ENCODE data around the gene FOXP1. TPM values are rescaled to one million over a fixed set of nuclear protein-coding genes. Genes with fewer than 3 reads are reported as not detected.

FOXP1 gene
- total RNA-seq, 2 experiments from 2014 or later = 66.3 to 68.8 TPM

DNA sequence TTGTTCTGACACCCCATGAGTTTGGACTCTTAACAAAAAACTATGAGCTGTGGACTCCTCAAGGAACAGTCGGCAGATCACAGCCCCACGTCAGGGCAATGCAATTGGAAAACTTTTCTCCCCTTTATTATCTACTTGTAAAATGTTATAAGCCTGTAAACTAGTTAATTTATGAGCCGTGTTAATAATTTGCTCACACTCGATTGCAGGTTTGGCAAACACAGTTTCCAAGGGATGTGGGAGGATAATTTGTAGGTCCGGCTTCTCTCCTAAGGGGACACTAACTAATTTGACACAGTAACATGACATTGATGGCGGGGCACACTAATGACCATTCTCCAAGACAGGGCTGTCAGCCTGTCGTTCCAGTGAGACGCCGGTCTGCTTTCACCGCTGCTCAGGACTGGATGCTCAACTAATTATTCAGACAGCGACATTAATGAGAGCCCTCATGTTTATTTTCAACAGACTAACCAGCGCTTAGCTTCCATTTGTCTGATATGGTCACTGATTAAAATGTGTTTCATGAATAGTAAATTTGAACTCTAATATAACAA, 222.1 kb downstream of the FOXP1 start:
- no peak overlapping the region for H3K27ac Mint-ChIP-seq
- DNase-seq (no peak), ATAC-seq (no peak)
- H3K9me3 Mint-ChIP-seq (ENCODE audit: low read depth) = no peaks in the 10 kb centered on the region
- H3K4me3 Mint-ChIP-seq = no peak overlapping the region
- peaks cover 5% of the 10 kb centered on the region for H3K36me3 Mint-ChIP-seq
- peaks cover 4% of the 10 kb centered on the region for H3K27me3 Mint-ChIP-seq
- peaks cover 43% of the 10 kb centered on the region for H3K4me1 Mint-ChIP-seq
- CTCF ChIA-PET = no interaction called here

DNA sequence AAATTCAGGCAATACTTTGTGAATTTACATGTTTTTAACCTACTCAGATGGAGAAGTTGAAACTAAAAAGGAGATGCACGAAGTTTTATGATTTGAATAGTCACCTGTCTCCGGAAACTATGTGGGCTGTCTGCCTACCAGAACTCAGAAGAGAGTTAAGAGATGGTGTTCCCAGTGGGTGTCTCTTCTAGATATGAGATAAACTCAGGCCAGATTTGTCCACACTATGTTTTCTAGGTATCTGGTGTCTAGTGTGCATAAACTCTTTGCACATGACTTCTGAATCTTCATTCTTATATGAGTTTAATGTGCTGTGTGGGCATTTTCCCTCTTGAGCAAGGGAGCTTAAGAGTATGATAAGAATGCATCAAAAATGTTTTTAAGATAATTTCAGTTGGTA, 222.8 kb downstream of the FOXP1 start:
- Mint-ChIP-seq H3K9me3 (ENCODE audit: low read depth) (no peaks in the 10 kb centered on the region), H3K4me3 (peak overlapping the region; percentile 42), H3K4me1 (peaks cover 45% of the 10 kb centered on the region), H3K36me3 (peaks cover 5% of the 10 kb centered on the region), H3K27ac (peak overlapping the region; percentile 71), H3K27me3 (no peaks in the 10 kb centered on the region)
- DNase-seq = peak; percentile 47
- CTCF ChIA-PET = interaction anchor here (1.1 kb wide), 1 partner anchor 132 kb away, joined by 3 read pairs; no protein-coding TSS in a partner anchor
- peak; percentile 71 for ATAC-seq

DNA sequence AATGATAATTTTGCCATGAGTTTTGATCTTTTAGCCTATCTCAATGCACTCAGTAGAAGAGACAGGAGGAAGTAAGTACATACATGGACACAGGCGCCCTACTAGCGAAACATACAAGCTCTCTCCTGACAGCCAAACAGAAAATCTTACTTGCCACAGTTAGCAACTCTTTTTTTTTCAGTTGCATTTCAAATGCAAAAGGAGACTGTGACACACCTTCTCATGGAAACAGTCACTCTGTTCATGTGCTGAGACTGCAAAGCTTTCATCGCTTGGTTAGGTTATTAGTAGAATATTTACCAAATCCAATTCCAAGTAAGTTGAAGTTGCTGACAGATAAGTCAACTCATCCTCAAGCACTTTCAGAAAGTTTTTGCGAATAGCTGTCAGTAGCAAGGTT, 223.3 kb downstream of the FOXP1 start:
- Mint-ChIP-seq H3K27ac (peak overlapping the region; percentile 71), H3K36me3 (peaks cover 5% of the 10 kb centered on the region), H3K9me3 (ENCODE audit: low read depth) (no peaks in the 10 kb centered on the region), H3K27me3 (peaks cover under 1% of the 10 kb centered on the region), H3K4me3 (no peak overlapping the region), H3K4me1 (peaks cover 47% of the 10 kb centered on the region)
- DNase-seq (no peak), ATAC-seq (peak; percentile 41)
- CTCF ChIA-PET = interaction anchor here (1.1 kb wide), 1 partner anchor 131 kb away, joined by 3 read pairs; no protein-coding TSS in a partner anchor

- Mint-ChIP-seq H3K4me3 (no peak overlapping the region), H3K4me1 (peaks cover 47% of the 10 kb centered on the region), H3K36me3 (peaks cover 5% of the 10 kb centered on the region), H3K27ac (peak overlapping the region; percentile 5), H3K9me3 (ENCODE audit: low read depth) (no peaks in the 10 kb centered on the region), H3K27me3 (peaks cover 5% of the 10 kb centered on the region)
- CTCF ChIA-PET = no interaction called here
- ATAC-seq = peak; percentile 47
- DNase-seq = no peak
These were observed 225.3 kb downstream of the FOXP1 start for GRCh38 chr3:71358243-71358642.

GRCh38 chr3:71356265-71356664, 227.3 kb downstream of the FOXP1 start:
- peaks cover 5% of the 10 kb centered on the region for H3K27me3 Mint-ChIP-seq
- CTCF ChIA-PET = no interaction called here
- DNase-seq = no peak
- H3K4me1 Mint-ChIP-seq = peaks cover 43% of the 10 kb centered on the region
- peaks cover 7% of the 10 kb centered on the region for H3K36me3 Mint-ChIP-seq
- no peak overlapping the region for H3K27ac Mint-ChIP-seq
- no peaks in the 10 kb centered on the region for H3K9me3 Mint-ChIP-seq (ENCODE audit: low read depth)
- no peak for ATAC-seq
- H3K4me3 Mint-ChIP-seq = no peak overlapping the region

DNA sequence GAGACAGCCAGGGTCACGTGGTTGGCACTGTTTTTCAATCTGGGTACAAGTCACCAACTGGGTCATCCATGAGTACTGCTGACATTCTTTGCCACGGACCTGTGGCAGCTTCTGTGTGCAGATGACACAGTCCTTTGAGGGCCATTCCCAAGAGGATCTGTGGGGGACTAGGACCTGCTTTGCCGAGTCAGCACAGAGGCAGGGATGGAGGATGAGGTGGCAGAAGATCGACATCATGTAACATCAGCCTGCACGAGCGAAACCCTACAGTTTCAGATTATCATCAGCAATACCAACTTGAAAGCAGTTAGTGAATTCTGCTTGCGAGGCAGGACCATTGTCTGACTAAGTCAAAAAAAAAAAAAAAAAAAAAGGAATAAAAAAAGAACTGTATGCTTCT, 227.7 kb downstream of the FOXP1 start:
- no peak overlapping the region for H3K27ac Mint-ChIP-seq
- H3K4me1 Mint-ChIP-seq = peaks cover 39% of the 10 kb centered on the region
- H3K36me3 Mint-ChIP-seq = peaks cover 7% of the 10 kb centered on the region
- no peaks in the 10 kb centered on the region for H3K9me3 Mint-ChIP-seq (ENCODE audit: low read depth)
- peaks cover 5% of the 10 kb centered on the region for H3K27me3 Mint-ChIP-seq
- CTCF ChIA-PET = no interaction called here
- no peak overlapping the region for H3K4me3 Mint-ChIP-seq
- ATAC-seq (no peak), DNase-seq (no peak)

GRCh38 chr3:71355037-71355436, 228.5 kb downstream of the FOXP1 start:
- Mint-ChIP-seq H3K27ac (no peak overlapping the region), H3K27me3 (peaks cover 5% of the 10 kb centered on the region), H3K4me1 (peaks cover 30% of the 10 kb centered on the region), H3K4me3 (no peak overlapping the region), H3K9me3 (ENCODE audit: low read depth) (no peaks in the 10 kb centered on the region), H3K36me3 (peaks cover 7% of the 10 kb centered on the region)
- ATAC-seq = no peak
- DNase-seq = no peak
- CTCF ChIA-PET = no interaction called here

DNA sequence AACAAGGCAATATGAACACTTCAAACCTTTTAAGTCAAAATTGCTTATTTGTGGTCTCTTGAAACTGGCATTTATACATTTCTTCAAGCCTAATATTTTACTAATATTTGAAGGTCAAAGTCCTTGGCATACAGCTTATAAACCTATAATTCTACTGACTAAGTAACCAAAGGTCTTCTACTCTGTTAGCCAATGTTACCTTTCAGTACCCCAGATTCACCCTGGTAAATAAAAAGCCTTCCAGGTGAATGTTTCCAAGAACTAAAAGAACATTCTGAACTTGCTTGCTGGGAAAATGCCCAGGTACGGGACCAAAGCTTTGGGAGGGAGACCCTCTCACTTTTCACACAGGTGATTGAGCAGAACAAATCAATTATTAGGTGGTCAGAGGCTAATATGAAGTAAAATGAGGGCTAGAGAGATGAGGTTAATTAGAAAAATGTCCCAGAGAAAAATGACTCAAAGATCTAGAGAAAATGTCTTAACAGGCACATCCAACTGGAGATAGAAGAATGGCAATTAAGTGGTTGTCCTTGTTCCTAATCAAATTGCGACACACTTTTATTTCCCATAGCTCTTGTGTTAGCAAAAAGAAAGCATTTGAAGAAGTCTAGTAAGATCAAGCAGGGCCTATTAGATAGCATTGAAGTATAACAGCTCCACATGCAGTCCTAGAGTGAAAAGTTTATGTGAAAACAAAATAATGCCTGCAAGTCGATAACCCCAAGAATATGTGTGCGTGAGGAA, 232.0 kb downstream of the FOXP1 start:
- ATAC-seq = no peak
- no peak for DNase-seq
- H3K9me3 Mint-ChIP-seq (ENCODE audit: low read depth) = no peaks in the 10 kb centered on the region
- H3K4me1 Mint-ChIP-seq = peaks cover 6% of the 10 kb centered on the region
- H3K4me3 Mint-ChIP-seq = no peak overlapping the region
- H3K36me3 Mint-ChIP-seq = peaks cover 3% of the 10 kb centered on the region
- CTCF ChIA-PET = interaction anchor here (1.2 kb wide), 1 partner anchor 10 kb away, joined by 4 read pairs; no protein-coding TSS in a partner anchor
- peaks cover 5% of the 10 kb centered on the region for H3K27me3 Mint-ChIP-seq
- H3K27ac Mint-ChIP-seq = no peak overlapping the region

GRCh38 chr3:71350998-71351397, 232.5 kb downstream of the FOXP1 start:
- H3K27ac Mint-ChIP-seq = no peak overlapping the region
- DNase-seq (no peak), ATAC-seq (no peak)
- CTCF ChIA-PET = interaction anchor here (1.2 kb wide), 1 partner anchor 9 kb away, joined by 4 read pairs; no protein-coding TSS in a partner anchor
- no peak overlapping the region for H3K4me3 Mint-ChIP-seq
- H3K27me3 Mint-ChIP-seq = peaks cover 5% of the 10 kb centered on the region
- no peaks in the 10 kb centered on the region for H3K9me3 Mint-ChIP-seq (ENCODE audit: low read depth)
- peaks cover 4% of the 10 kb centered on the region for H3K4me1 Mint-ChIP-seq
- peaks cover 4% of the 10 kb centered on the region for H3K36me3 Mint-ChIP-seq

DNA sequence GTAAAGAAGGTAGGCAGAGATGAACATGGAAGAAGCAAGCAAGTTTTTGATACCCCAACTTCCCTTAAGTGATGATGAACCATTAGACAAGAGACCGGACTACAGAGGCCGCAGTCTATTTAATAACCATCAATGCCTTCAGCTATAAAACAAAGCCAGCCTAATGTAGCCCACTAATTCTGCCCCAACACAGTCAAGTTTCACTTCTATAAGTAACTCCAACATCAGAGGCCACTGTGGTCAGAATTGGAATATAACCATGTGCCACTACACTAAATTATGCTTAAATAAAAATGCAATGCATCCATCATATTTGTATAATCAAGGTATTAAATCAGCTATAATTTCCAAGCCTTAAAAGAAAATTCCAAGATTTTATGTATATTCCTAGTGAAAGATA, 234.7 kb downstream of the FOXP1 start:
- no peaks in the 10 kb centered on the region for H3K9me3 Mint-ChIP-seq (ENCODE audit: low read depth)
- H3K27me3 Mint-ChIP-seq = no peaks in the 10 kb centered on the region
- H3K36me3 Mint-ChIP-seq = peaks cover 7% of the 10 kb centered on the region
- no peak for ATAC-seq
- no peak overlapping the region for H3K27ac Mint-ChIP-seq
- H3K4me3 Mint-ChIP-seq = no peak overlapping the region
- no peak for DNase-seq
- CTCF ChIA-PET = no interaction called here
- H3K4me1 Mint-ChIP-seq = no peaks in the 10 kb centered on the region

DNA sequence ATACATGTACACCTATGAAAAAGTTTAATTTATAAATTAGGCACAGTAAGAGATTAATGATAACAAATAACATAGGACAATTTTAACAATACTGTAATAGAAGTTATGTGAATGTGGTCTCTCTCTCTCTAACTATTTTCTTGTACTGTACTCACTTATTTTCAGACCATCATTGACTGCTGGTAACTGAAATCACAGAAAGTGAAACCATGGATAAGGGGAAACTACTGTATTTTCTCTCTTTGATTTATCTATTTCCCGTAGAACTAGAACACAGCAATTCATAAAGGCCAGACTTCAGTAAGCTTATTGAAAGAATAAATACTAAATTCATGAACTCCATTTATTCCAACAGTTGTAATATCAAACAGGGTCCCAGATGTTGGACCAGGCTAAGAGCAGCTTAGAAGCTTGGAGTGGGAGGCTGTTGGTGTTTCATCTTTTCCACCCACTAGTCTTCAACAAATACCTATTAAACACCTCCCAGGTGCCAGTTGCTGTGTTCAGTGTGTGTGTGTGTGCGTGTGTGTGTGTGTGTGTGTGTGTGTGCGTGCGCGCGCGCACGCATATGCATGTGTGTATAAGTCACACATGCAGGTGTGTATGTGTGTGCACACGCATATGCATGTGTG, 235.4 kb downstream of the FOXP1 start:
- no peak for DNase-seq
- no peaks in the 10 kb centered on the region for H3K4me1 Mint-ChIP-seq
- CTCF ChIA-PET = no interaction called here
- ATAC-seq = no peak
- no peaks in the 10 kb centered on the region for H3K9me3 Mint-ChIP-seq (ENCODE audit: low read depth)
- H3K36me3 Mint-ChIP-seq = peaks cover 7% of the 10 kb centered on the region
- no peak overlapping the region for H3K27ac Mint-ChIP-seq
- H3K4me3 Mint-ChIP-seq = no peak overlapping the region
- H3K27me3 Mint-ChIP-seq = no peaks in the 10 kb centered on the region

DNA sequence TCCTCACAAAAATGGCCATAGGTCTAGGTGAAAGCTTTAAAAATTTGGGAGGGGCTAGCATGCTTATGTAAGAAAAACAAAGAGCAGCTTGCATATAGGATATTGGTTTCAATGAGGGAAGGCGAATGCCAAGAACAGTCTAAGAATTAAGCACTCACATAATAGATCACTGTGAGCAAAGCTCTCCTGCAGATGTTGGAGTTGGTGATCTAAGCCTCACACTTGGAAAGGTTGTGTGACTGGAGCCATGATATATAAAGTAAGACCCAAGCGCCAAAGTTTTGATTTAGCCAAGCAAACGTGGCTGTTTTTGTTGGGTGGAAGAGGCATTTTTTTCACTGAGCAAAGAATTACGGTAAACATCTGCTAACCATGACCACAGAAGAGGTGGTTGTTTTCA, 237.5 kb downstream of the FOXP1 start:
- CTCF ChIA-PET = no interaction called here
- Mint-ChIP-seq H3K4me3 (no peak overlapping the region), H3K36me3 (peaks cover 9% of the 10 kb centered on the region), H3K27me3 (no peaks in the 10 kb centered on the region), H3K4me1 (no peaks in the 10 kb centered on the region), H3K27ac (no peak overlapping the region), H3K9me3 (ENCODE audit: low read depth) (peaks cover 3% of the 10 kb centered on the region)
- DNase-seq = no peak
- ATAC-seq = no peak

GRCh38 chr3:71345429-71346040, 238.0 kb downstream of the FOXP1 start:
- CTCF ChIA-PET = no interaction called here
- Mint-ChIP-seq H3K36me3 (peaks cover 12% of the 10 kb centered on the region), H3K9me3 (ENCODE audit: low read depth) (peaks cover 6% of the 10 kb centered on the region), H3K27ac (no peak overlapping the region), H3K4me3 (no peak overlapping the region), H3K4me1 (no peaks in the 10 kb centered on the region), H3K27me3 (no peaks in the 10 kb centered on the region)
- DNase-seq (no peak), ATAC-seq (no peak)
